HG03095 (cell line): Measurements from ENCODE around the gene FBN1.

ENCODE experiments used
- ATAC-seq: cut with Tn5 transposase; IDR thresholded peaks from one replicate; pipeline ENCODE4 v1.9.1; 2021; ENCODE audit warnings: moderate library complexity; ENCODE audit not compliant: unreplicated experiment

The FBN1 gene

GRCh38 chr15:48381861-48382260, 263.6 kb downstream of the FBN1 start:
- no peak for ATAC-seq

DNA sequence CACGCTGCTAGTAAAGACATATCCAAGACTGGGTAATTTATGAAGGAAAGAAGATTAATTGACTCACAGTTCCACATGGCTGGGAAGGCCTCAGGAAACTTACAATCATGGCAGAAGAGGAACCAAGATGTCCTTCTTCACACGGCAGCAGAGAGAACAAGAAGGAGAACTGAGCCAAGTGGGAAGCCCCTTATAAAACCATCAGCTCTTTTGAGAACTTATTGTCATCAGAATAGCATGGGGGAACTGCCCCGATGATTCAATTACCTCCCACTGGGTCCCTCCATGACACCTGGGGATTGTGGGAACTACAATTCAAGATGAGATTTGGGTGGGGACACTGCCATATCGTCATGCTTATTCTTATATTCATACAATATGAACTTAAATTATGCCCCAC, 265.3 kb downstream of the FBN1 start:
- no peak for ATAC-seq

GRCh38 chr15:48375767-48376166, 269.7 kb downstream of the FBN1 start:
- ATAC-seq: no peak

- ATAC-seq: no peak
Measured at GRCh38 chr15:48374472-48374871, 271.0 kb downstream of the FBN1 start.

GRCh38 chr15:48373821-48374451, 271.6 kb downstream of the FBN1 start:
- no peak for ATAC-seq

DNA sequence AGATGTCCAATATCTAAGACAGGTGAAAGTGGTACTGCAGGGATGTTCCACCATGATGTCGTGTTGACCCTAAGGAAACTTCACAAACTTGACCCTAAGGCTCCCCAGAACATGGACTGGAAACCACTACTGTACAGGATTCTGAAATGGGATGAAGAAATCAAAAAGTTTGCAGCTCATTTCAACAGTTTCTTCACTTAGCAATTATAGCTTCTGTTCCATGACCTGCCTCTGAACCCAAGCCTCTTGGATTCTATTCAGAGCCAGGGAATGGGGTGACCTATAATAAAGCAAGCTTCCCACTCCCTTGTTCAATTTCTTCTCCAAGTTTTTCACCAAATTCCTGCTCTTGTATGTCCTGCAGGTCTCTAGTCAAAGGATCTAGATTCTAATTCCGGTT, 273.5 kb downstream of the FBN1 start:
- ATAC-seq: no peak

DNA sequence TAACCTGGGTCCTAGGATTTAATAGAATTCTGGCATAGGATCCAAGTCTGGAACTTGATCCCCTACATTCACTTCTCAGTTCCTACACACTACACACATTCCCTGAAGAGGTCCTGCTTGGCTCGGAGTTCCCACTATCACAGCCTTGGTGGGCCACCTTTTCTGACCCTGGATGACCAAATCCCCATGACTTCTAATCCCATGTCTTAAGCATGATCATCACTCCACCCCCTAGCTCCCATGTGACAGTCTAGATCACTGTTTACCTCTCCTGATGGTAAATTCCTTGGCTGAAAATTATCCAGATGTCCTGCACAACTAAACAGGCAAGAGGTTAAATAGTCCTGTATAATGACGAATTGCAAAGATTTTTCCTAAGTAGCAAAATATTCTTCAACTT, 274.0 kb downstream of the FBN1 start:
- ATAC-seq: no peak

DNA sequence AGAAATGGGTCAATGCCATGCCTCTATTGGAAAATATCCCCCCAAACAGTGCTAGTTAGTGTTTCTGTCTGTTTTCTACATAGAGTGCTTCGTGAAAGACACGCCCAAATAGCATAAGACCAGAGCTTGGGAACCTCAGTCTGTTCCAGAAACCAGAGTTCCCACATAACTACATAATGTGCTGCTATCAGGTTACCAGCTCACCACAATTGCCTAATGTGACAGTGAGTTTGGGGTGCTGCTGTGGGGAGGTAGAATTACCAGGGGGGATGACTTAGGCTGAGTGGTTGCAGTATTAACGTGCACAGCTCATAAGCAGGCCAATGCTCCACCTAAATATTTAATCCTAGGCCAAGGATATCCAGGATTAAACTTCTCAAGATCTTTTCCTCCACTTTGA, 275.0 kb downstream of the FBN1 start:
- ATAC-seq: no peak

DNA sequence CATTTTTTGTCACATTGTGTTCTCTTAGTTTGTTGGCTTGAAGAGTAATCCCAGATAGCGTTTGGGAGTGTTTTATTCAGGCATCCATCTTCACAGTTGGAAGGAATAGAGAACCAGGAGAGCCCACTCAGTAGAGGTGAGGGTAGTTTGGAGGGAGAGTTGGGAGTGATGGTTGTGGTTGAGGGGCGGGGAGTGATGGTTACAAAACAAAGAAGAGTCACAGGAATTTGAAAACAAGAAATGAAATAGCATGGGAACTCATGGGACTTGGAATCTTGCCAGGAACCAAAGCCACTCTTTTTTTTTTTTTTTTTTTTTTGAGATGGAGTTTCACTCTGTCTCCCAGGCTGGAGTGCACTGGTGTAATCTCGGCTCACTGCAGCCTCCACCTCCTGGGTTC, 278.0 kb downstream of the FBN1 start:
- ATAC-seq: no peak

DNA sequence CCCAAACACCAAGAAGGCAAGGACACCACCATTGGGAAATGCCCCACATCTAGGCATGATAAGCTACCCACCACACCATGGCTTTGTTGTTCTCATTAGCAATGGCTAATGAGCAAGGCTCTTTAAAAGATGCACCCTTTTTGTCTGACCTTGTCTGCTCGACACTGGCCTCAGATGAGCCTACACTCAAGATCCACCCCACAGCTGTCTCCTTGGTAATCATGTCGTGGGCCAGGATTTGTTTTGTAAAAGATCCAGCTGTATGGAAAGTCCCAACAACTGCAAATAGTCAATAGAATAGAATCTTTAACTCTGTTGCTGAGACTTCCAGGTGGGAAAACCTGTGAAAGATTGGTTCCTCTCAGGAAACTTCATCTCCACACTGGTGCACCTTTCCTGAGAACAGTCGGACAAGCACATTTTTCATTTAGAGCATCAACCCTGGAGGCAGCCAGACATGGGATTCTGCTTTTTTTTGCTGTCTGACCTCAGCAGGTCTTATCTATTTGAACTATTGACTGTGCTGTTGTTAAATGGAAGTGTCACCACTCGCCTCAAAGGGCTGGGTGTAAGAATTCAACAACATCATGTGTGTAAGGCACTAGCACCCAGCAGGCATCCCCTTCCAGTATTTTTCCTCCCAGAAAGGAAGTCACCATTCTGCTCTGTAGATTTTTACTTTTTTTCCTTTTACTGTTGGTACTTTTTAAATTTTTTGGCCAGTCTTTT, 278.8 kb downstream of the FBN1 start:
- ATAC-seq: no peak

DNA sequence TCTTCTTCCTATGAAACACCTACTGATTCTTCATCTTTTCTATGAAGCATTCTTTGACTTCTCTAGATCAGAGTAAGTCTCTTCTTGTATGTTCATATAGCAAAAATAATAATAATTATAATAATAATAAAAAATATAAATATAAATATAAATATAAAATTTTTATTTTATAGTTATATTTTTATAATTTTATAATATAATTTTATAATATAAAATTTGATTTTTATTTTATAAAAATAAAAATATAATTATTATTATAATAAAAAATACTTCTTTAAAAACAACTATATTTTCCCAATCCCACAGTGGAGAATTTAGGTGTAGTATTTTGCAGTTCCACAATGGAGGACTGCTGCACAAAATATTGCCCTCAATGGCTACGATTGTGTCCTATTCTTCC, 279.9 kb downstream of the FBN1 start:
- no peak for ATAC-seq

DNA sequence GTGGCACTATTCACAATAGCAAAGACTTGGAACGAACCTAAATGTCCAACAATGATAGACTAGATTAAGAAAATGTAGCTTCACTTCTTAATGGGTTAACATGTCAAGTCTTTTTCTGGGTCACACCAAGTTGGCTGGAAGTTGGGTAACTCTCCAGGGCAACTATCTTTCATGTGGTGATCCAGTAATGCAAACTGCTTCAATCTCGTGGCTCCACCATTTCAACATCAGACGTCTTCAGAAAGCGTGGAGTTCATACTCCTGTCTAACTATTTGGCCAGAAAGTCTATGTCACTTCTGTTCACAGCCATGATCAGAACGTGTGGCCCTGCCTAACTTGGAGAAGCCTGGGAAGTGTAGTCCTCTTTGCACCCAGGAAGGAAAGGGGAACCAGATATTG, 282.0 kb downstream of the FBN1 start:
- no peak for ATAC-seq

GRCh38 chr15:48361685-48362084, 283.8 kb downstream of the FBN1 start:
- ATAC-seq: no peak

DNA sequence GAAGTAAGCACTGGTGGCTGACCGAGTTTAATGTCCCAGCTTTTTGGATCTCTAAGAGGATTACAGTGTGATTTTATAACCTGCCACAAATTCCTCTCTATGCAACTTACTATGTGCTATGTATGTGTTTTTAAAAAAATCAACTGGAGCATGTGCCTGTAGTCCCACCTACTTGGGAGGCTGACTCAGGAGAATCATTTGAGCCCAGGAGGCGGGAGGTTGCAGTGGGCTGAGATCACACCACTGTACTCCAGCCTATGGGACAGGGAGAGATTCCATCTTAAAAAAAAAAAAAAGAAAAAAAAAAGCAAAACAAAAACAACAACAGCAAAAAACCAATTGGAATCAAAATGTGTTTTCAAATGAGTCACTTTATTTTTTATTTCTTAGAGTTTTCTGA, 284.7 kb downstream of the FBN1 start:
- ATAC-seq: no peak
